Spleen (tissue), 11 donors: ENCODE results near the gene ABHD17C. TPM values are rescaled to one million over a fixed set of nuclear protein-coding genes. Genes with fewer than 3 reads are reported as not detected.

Experiments used
- DNase-seq: peaks from one replicate; pipeline ENCODE4 v3.0.0-alpha.2; 2020
- H3K27ac ChIP-seq, 8 donors: fragments of 200-600 bp; sonication (generic) in 7 of 8; 1 replicate in 4 of 8; 2 replicates in 4 of 8; pipeline versions ENCODE4 v1.5.0 to v1.8.0; 2016 to 2021; ENCODE audit warnings: inconsistent platforms in 4 of 8, mild to moderate bottlenecking in 4 of 8, moderate library complexity in 1 of 8
- H3K27me3 ChIP-seq, 7 donors: fragments of 200-600 bp; sonication (generic) in 6 of 7; replicated peaks in 1 of 7; 1 replicate in 4 of 7; 2 replicates in 3 of 7; pipeline versions ENCODE4 v1.5.0 to v1.8.0; 2016 to 2021; ENCODE audit warnings: inconsistent platforms in 3 of 7, mild to moderate bottlenecking in 1 of 7
- H3K36me3 ChIP-seq, 6 donors: fragments of 200-600 bp; sonication (generic) in 5 of 6; 1 replicate in 4 of 6; 2 replicates in 2 of 6; pipeline versions ENCODE4 v1.5.0 to v1.8.0; 2016 to 2021; ENCODE audit warnings: inconsistent platforms in 2 of 6
- H3K4me1 ChIP-seq, 6 donors: fragments of 200-600 bp; sonication (generic) in 5 of 6; 1 replicate in 3 of 6; 2 replicates in 3 of 6; pipeline versions ENCODE4 v1.5.0 to v1.8.0; 2016 to 2021; ENCODE audit warnings: inconsistent platforms in 3 of 6
- H3K4me3 ChIP-seq, 8 donors: fragments of 200-600 bp; sonication (generic) in 7 of 8; 1 replicate in 4 of 8; 2 replicates in 4 of 8; pipeline versions ENCODE4 v1.5.0 to v1.8.0; 2016 to 2021; ENCODE audit warnings: inconsistent platforms in 4 of 8, mild to moderate bottlenecking in 4 of 8, moderate library complexity in 2 of 8
- H3K9me3 ChIP-seq, 8 donors: fragments of 200-600 bp; sonication (generic) in 7 of 8; 1 replicate in 4 of 8; 2 replicates in 4 of 8; pipeline versions ENCODE4 v1.5.0 to v1.8.0; 2016 to 2021; ENCODE audit warnings: inconsistent platforms in 4 of 8
- POLR2A ChIP-seq, 3 donors: fragments of 450-650 bp; IDR thresholded peaks; one replicate each; pipeline ENCODE4 v1.5.1; 2017; ENCODE audit warnings: antibody characterized with exemption in 3 of 3, mild to moderate bottlenecking in 1 of 3
- POLR2AphosphoS5 ChIP-seq, 3 donors: sonication (generic); formaldehyde crosslinking; IDR thresholded peaks; one replicate each; pipeline ENCODE4 v1.5.1; 2017; ENCODE audit warnings: antibody characterized with exemption in 3 of 3
- WGBS, 5 donors: extraction: QIAGEN DNeasy Blood & Tissue Kit in 3 of 5; methylation state at CpG; one replicate each; pipeline versions ENCODE4 v1.1.5 to v1.1.7; 2013 to 2018; 5-methylcytosine and 5-hydroxymethylcytosine counted together
- intact Hi-C: fragments of 100-400 bp; cut with DNase I; formaldehyde crosslinking; loops from one replicate; pipeline ENCODE4 v1.15.0; 2023; ENCODE audit warnings: low total_unique reads
- polyA plus RNA-seq, 3 donors: library from polyadenylated mRNA; stranded (reverse); fragments of 200-250 nt; gene quantifications; one replicate each; pipeline ENCODE4 v1.2.1, GENCODE V29; 2013
- total RNA-seq, 7 donors: library from RNA; depleted of rRNA in 3 of 7; stranded (reverse); fragments of >200 nt in 3 of 7; fragmentation: NEBNext Ultra II Directional in 4 of 7; extraction: Animal tissue kit (Norgen Biotek cat#: 25700) in 4 of 7; gene quantifications; one replicate each; pipeline versions ENCODE4 v1.1.0 to v1.2.1, GENCODE V29; 2016 to 2021
- TF ChIP-seq, protein P1 (sequence below), 11 experiments: fragments of 200-600 bp in 7 of 11; fragments of 450-650 bp in 4 of 11; sonication (generic) in 4 of 11; IDR thresholded peaks in 8 of 11; conservative IDR thresholded peaks in 3 of 11; 1 replicate in 7 of 11; 2 replicates in 4 of 11; pipeline versions ENCODE4 v1.4.0 to v1.8.0; 2016 to 2021; ENCODE audit warnings: antibody characterized with exemption in 11 of 11, inconsistent platforms in 4 of 11, mild to moderate bottlenecking in 1 of 11
- donor health status: healthy with polysubstance abuse.
- donor health status: DM: no; HTN: no; CAD: no; lungs with moderate emphysema.
- donor health status: DM: no; HTN: no; CAD: no.
- donor health status: Bipolar disorder and iron deficiency.
- donor health status: healthy.
- donor health status: DM: no; HTN: no; CAD: no.
- donor health status: DM: yes; HTN: yes; CAD: no.

ABHD17C gene
- total and polyA plus RNA-seq, 10 donors = 4.2 to 17.0 (median 10.9) TPM

DNA sequence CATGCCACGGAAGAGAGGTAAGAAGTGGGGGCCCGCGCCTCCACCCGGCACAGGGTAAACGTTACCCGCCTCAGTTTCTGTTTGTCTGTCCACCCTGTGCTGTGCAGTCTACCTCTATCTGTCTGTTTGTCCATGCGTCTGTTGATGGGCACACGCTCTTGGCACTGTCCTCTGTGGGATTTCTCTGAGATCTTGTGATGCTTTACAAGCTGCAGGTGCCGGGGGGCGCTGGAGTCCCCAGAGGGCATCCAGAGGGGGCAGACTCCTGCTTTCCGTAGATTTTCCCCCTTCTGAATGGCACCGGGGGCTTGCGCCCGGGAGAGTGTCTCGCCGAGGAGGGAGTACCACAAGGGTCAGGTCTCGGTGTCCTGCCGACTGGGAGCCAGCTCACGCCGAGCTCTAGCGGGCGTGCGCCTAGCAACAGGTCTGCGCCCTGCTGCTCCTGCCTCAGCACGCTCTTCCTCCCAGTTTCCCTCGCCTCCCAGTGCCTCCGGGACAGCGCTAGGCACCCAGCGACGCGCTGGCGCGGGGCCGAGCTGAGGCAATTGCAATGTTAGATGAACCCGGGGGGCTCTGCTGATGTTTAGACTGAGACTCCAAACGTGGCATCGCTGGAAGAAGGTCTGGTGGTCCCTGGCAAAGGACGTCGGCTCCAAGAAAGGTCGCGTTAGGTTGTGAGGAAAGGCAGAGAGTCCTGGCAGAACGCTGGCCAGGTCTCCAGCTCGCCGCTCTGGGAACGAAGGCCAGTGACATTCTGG lies 84.7 kb downstream of the ABHD17C start:
- no peaks in the 10 kb centered on the region for H3K9me3 ChIP-seq
- H3K27me3 ChIP-seq = peaks cover 0 to 64% (median 25%) of the 10 kb centered on the region in 7 donors
- intact Hi-C loops = loop anchor here (10.0 kb wide), 1 partner anchor 85 kb away; the partner anchor contains the start of gene ABHD17C
- 3 to 6% (median 5%) methylated on average over 27 to 45 of the region's 45 CpGs for WGBS, 5 donors
- no peak for DNase-seq
- H3K4me3 ChIP-seq = peak overlapping the region; percentile 20 to 63 (median 47)
- H3K36me3 ChIP-seq = no peaks in the 10 kb centered on the region
- H3K27ac ChIP-seq = no peak overlapping the region
- TF ChIP-seq POLR2AphosphoS5 (IDR thresholded peaks at IDR 0.05) = no peak
- TF ChIP-seq, protein P1, sequence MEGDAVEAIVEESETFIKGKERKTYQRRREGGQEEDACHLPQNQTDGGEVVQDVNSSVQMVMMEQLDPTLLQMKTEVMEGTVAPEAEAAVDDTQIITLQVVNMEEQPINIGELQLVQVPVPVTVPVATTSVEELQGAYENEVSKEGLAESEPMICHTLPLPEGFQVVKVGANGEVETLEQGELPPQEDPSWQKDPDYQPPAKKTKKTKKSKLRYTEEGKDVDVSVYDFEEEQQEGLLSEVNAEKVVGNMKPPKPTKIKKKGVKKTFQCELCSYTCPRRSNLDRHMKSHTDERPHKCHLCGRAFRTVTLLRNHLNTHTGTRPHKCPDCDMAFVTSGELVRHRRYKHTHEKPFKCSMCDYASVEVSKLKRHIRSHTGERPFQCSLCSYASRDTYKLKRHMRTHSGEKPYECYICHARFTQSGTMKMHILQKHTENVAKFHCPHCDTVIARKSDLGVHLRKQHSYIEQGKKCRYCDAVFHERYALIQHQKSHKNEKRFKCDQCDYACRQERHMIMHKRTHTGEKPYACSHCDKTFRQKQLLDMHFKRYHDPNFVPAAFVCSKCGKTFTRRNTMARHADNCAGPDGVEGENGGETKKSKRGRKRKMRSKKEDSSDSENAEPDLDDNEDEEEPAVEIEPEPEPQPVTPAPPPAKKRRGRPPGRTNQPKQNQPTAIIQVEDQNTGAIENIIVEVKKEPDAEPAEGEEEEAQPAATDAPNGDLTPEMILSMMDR (IDR thresholded peaks at IDR 0.05 in 8 of 11, conservative IDR thresholded peaks at IDR 0.05 in 3 of 11) = no peak
- TF ChIP-seq POLR2A (IDR thresholded peaks at IDR 0.05) = no peak
- H3K4me1 ChIP-seq = peaks cover 16 to 56% (median 34%) of the 10 kb centered on the region in 6 donors

DNA sequence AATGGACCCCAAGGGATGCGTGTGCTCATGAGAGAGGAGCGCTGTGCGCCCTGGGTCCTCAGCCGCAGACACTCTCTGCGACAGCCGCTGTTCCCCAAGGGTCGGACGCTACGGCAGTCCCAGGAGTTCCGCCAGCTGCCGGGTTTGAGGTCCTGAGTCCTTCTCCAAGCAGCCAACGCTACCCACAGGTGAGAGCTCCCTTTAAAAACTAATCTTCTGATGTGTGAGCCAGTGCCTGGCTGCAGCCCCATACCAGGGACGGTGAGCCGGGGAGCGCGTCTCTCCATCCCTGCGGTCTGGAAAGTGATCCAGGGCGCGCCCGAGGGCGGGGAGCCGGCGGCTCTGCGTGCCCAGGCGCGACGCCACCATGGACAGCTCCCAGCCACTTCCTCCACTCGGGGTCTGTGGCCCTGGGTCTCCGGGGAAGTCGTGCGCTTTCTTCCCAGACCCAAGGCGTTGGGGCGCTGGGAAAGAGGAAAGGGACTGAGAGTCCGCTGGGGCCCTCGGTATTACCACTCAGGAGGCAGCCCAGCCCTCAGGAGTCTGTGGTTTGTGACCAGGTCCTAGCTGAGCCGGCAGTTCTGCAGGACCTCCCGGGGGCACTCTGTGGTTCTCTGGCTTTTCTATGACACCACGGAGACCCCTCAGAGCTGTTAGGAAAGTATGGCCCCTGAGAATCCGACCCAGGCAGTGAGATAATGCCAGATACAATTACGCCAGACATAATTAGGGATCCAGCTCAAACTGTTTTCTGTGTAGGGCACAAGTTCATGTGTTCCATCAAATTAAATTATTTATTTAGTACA lies 85.5 kb downstream of the ABHD17C start:
- TF ChIP-seq POLR2AphosphoS5 (IDR thresholded peaks at IDR 0.05) = peak in 1 of 3 donors; percentile 26
- no peak for TF ChIP-seq POLR2A (IDR thresholded peaks at IDR 0.05)
- TF ChIP-seq, protein P1 (IDR thresholded peaks at IDR 0.05 in 8 of 11, conservative IDR thresholded peaks at IDR 0.05 in 3 of 11) = peak in 1 of 11 experiments; percentile 10
- Histone ChIP-seq H3K9me3 (no peaks in the 10 kb centered on the region), H3K27ac (no peak overlapping the region), H3K36me3 (no peaks in the 10 kb centered on the region), H3K27me3 (peaks cover 0 to 64% (median 25%) of the 10 kb centered on the region in 7 donors), H3K4me3 (peak overlapping the region in 7 of 8 donors; percentile 34 to 63 (median 47)), H3K4me1 (peaks cover 16 to 55% (median 34%) of the 10 kb centered on the region in 6 donors)
- intact Hi-C loops = no loop called here
- WGBS, 5 donors = 6 to 20% (median 6%) methylated on average over 17 to 40 of the region's 40 CpGs
- DNase-seq = no peak

DNA sequence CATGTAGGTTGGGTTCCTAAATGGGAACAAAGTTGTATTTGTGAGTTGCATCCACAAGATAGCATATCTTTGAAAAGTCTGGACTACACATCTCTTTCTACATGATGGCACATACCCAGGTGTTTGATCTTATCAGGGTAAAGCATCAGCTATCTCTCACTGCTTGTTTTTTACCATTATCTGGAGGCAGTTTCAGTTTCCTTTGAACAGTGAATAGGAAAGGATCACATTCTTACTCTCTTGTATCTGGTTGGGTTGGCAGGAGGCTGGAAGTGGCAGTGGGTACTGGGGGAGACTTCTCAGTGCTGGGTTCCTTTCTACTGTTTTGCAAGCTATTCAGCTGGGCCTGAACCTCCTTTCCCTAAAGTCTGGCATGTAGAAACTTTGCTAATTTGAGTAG lies 88.2 kb downstream of the ABHD17C start:
- Histone ChIP-seq H3K27ac (no peak overlapping the region), H3K36me3 (no peaks in the 10 kb centered on the region), H3K4me1 (peaks cover 13 to 29% (median 24%) of the 10 kb centered on the region in 6 donors), H3K4me3 (no peak overlapping the region), H3K27me3 (peaks cover 0 to 56% (median 25%) of the 10 kb centered on the region in 7 donors), H3K9me3 (no peaks in the 10 kb centered on the region)
- intact Hi-C loops = no loop called here
- TF ChIP-seq, protein P1 (IDR thresholded peaks at IDR 0.05 in 8 of 11, conservative IDR thresholded peaks at IDR 0.05 in 3 of 11) = no peak
- TF ChIP-seq POLR2AphosphoS5 (IDR thresholded peaks at IDR 0.05) = no peak
- TF ChIP-seq POLR2A (IDR thresholded peaks at IDR 0.05) = no peak
- DNase-seq = no peak

GRCh38 chr15:80785335-80785734 lies 90.2 kb downstream of the ABHD17C start:
- Histone ChIP-seq H3K27ac (no peak overlapping the region), H3K4me1 (peaks cover under 1 to 8% (median 6%) of the 10 kb centered on the region in 6 donors), H3K27me3 (peaks cover 0 to 35% (median 12%) of the 10 kb centered on the region in 7 donors), H3K36me3 (no peaks in the 10 kb centered on the region), H3K4me3 (no peak overlapping the region), H3K9me3 (no peaks in the 10 kb centered on the region)
- intact Hi-C loops = no loop called here
- no peak for TF ChIP-seq POLR2AphosphoS5 (IDR thresholded peaks at IDR 0.05)
- TF ChIP-seq, protein P1 (IDR thresholded peaks at IDR 0.05 in 8 of 11, conservative IDR thresholded peaks at IDR 0.05 in 3 of 11) = no peak
- no peak for TF ChIP-seq POLR2A (IDR thresholded peaks at IDR 0.05)
- DNase-seq = no peak
- WGBS, 5 donors = 84 to 90% (median 85%) methylated on average over 5 of the region's 5 CpGs
